Trophoblast cell (in vitro differentiated cells and primary cell): Measurements from ENCODE around the gene TBK1.
"Not testable (repeated sequence)": the region's sequence is repeated elsewhere in the genome, so short reads cannot be mapped to it uniquely, and the experiment has no call there.

Source experiments
- DNase-seq, 2 donors: peaks; one replicate each; pipeline ENCODE4 v3.0.0-alpha.2; 2016
- H2AFZ ChIP-seq: 2 replicates; pipeline ENCODE4 v1.6.1; 2013; ENCODE audit warnings: low read length, moderate library complexity, mild to moderate bottlenecking; ENCODE audit not compliant: insufficient read depth, poor library complexity
- H2AK5ac ChIP-seq: 2 replicates; pipeline ENCODE4 v1.6.1; 2013; ENCODE audit warnings: mild to moderate bottlenecking, low read length
- H2BK120ac ChIP-seq: 2 replicates; pipeline ENCODE4 v1.6.1; 2013; ENCODE audit warnings: low read length, mild to moderate bottlenecking, moderate library complexity; ENCODE audit not compliant: insufficient read depth, poor library complexity
- H2BK12ac ChIP-seq: 2 replicates; pipeline ENCODE4 v1.6.1; 2013; ENCODE audit warnings: mild to moderate bottlenecking, low read length, moderate library complexity
- H2BK5ac ChIP-seq: 2 replicates; pipeline ENCODE4 v1.6.1; 2013; ENCODE audit warnings: low read length, low read depth, moderate library complexity, mild to moderate bottlenecking; ENCODE audit not compliant: poor library complexity
- H3K14ac ChIP-seq: 2 replicates; pipeline ENCODE4 v1.6.1; 2013; ENCODE audit warnings: mild to moderate bottlenecking, low read length
- H3K18ac ChIP-seq: 2 replicates; pipeline ENCODE4 v1.6.1; 2013; ENCODE audit warnings: mild to moderate bottlenecking, low read length
- H3K23ac ChIP-seq: 2 replicates; pipeline ENCODE4 v1.6.1; 2013; ENCODE audit warnings: low read length
- H3K27ac ChIP-seq: 2 replicates; pipeline ENCODE4 v1.5.1; 2013; ENCODE audit warnings: low read depth, mild to moderate bottlenecking, inconsistent platforms, low read length, moderate library complexity
- H3K27me3 ChIP-seq: 2 replicates; pipeline ENCODE4 v1.6.1; 2013; ENCODE audit warnings: inconsistent platforms, mild to moderate bottlenecking, low read length, moderate library complexity; ENCODE audit not compliant: insufficient read depth
- H3K36me3 ChIP-seq, 2 experiments: 1 replicate in 1 of 2; 2 replicates in 1 of 2; pipeline ENCODE4 v1.6.1; 2013; ENCODE audit warnings: low read length in 2 of 2, mild to moderate bottlenecking in 2 of 2, moderate library complexity in 1 of 2; ENCODE audit not compliant: insufficient read depth in 2 of 2, control insufficient read depth in 1 of 2
- H3K4ac ChIP-seq: 2 replicates; pipeline ENCODE4 v1.6.1; 2013; ENCODE audit warnings: low read depth, mild to moderate bottlenecking, low read length, moderate library complexity
- H3K4me1 ChIP-seq, 2 experiments: 1 replicate in 1 of 2; 2 replicates in 1 of 2; pipeline ENCODE4 v1.6.1; 2013; ENCODE audit warnings: low read length in 2 of 2, mild to moderate bottlenecking in 2 of 2, moderate library complexity in 1 of 2; ENCODE audit not compliant: insufficient read depth in 2 of 2, control insufficient read depth in 1 of 2
- H3K4me2 ChIP-seq: 2 replicates; pipeline ENCODE4 v1.6.1; 2013; ENCODE audit warnings: inconsistent platforms, mild to moderate bottlenecking, low read length, moderate library complexity
- H3K4me3 ChIP-seq: 2 replicates; pipeline ENCODE4 v1.5.1; 2013; ENCODE audit warnings: mild to moderate bottlenecking, low read depth, low read length, inconsistent platforms
- H3K79me1 ChIP-seq: one replicate; pipeline ENCODE4 v1.6.1; 2013; ENCODE audit warnings: low read length
- H3K79me2 ChIP-seq: 2 replicates; pipeline ENCODE4 v1.6.1; 2013; ENCODE audit warnings: low read length, mild to moderate bottlenecking; ENCODE audit not compliant: control insufficient read depth, insufficient read depth, poor library complexity
- H3K9ac ChIP-seq: 2 replicates; pipeline ENCODE4 v1.6.1; 2013; ENCODE audit warnings: mild to moderate bottlenecking, low read length
- H3K9me3 ChIP-seq: 2 replicates; pipeline ENCODE4 v1.6.1; 2013; ENCODE audit warnings: low read depth, mild to moderate bottlenecking, control low read depth, inconsistent platforms, low read length; ENCODE audit not compliant: insufficient read depth
- H4K12ac ChIP-seq: 2 replicates; pipeline ENCODE4 v1.6.1; 2013; ENCODE audit warnings: low read depth, mild to moderate bottlenecking, low read length, moderate library complexity
- H4K8ac ChIP-seq: 2 replicates; pipeline ENCODE4 v1.6.1; 2013; ENCODE audit warnings: low read depth, mild to moderate bottlenecking, low read length, moderate library complexity
- H4K91ac ChIP-seq: one replicate; pipeline ENCODE4 v1.6.1; 2013; ENCODE audit warnings: low read depth, mild to moderate bottlenecking, low read length, moderate library complexity
- WGBS: extraction: QIAGEN DNeasy Blood & Tissue Kit; methylation state at CpG from one replicate; pipeline ENCODE4 v1.1.7; 2013; ENCODE audit warnings: missing lambda C conversion rate; ENCODE audit not compliant: insufficient read length, insufficient coverage; ENCODE audit errors: extremely low coverage; 5-methylcytosine and 5-hydroxymethylcytosine counted together

TBK1 gene

DNA sequence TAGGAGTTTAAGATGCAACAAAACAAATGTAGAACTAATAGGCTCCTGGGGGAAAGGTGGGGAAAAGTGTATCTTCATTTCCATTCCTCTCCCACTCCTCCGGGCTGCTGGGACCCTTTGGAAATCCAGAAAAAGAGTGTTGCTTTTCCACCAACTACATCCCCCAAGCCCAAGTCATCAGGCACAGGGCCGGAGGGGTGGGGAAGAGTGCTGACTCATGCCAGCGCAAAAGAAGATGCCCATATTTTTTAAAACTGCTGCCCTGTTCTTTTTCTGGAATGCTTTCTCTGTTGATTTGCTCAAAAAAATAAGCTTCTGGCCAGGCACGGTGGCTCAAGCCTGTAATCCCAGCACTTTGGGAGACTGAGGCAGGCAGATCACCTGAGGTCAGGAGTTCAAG is 70.9 kb downstream of the TBK1 start:
- Histone ChIP-seq H3K4me3 (no peak overlapping the region), H3K27me3 (no peaks in the 10 kb centered on the region), H3K4me1 (no peaks in the 10 kb centered on the region), H4K12ac (no peak overlapping the region), H3K36me3 (no peaks in the 10 kb centered on the region), H3K18ac (no peak overlapping the region), H3K4ac (no peak overlapping the region), H3K4me2 (no peak overlapping the region), H2BK12ac (no peak overlapping the region), H3K27ac (no peak overlapping the region), H3K79me2 (no peaks in the 10 kb centered on the region), H2BK5ac (no peak overlapping the region), H3K23ac (no peak overlapping the region), H3K9ac (no peak overlapping the region), H4K91ac (no peak overlapping the region), H4K8ac (no peak overlapping the region), H3K9me3 (no peaks in the 10 kb centered on the region), H3K79me1 (no peaks in the 10 kb centered on the region), H2BK120ac (no peak overlapping the region), H3K14ac (no peak overlapping the region), H2AK5ac (no peak overlapping the region), H2AFZ (no peak overlapping the region)
- no peak for DNase-seq
- no CpG with 5 or more reads among the region's 4 CpGs for WGBS

DNA sequence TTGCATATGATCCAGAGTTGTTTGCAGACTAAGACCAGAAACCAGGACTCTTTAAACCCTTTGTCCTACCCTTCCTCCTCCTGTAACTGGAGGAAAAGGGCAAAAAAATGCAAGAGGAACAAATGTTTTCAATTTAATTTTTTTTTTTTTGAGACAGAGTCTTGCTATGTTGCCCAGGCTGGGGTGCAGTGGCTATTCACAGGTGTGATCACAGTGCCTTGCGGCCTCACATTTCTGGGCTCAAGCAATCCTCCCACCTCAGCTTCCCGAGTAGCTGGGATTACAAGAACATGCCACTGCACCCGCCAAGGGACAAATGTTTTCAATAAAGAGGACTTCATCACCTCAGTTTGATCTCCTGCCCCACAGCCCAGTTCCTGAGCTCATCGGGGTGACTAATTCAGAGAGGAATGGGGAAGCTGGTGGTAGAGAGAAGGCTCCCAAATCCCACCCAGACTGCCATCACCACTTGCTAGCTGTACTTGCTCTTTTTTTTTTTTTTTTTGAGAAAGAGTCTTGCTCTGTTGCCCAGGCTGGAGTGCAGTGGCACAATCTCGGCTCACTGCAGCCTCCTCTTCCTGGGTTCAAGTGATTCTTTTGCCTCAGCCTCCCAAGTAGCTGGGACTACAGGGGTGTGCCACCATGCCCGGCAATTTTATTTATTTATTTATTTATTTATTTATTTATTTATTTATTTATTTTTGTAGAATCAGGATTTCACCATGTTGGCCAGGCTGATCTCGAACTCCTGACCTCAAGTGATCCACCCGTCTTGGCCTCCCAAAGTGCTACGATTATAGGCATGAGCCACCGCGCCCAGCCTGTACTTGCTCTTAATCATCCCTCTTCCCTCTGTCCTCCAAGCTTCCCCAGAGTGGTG is 71.9 kb downstream of the TBK1 start:
- H4K12ac ChIP-seq, H2BK5ac ChIP-seq, H3K79me1 ChIP-seq, H3K18ac ChIP-seq, DNase-seq, H3K4me2 ChIP-seq, H2AK5ac ChIP-seq, H4K91ac ChIP-seq, H3K4me1 ChIP-seq, H3K14ac ChIP-seq, H3K36me3 ChIP-seq, H3K4ac ChIP-seq, H3K9me3 ChIP-seq, H3K79me2 ChIP-seq, H4K8ac ChIP-seq, H3K27me3 ChIP-seq, H2BK12ac ChIP-seq, H2BK120ac ChIP-seq, H3K9ac ChIP-seq, H2AFZ ChIP-seq, H3K23ac ChIP-seq, H3K4me3 ChIP-seq, H3K27ac ChIP-seq: not testable (repeated sequence)
- no CpG with 5 or more reads among the region's 11 CpGs for WGBS

DNA sequence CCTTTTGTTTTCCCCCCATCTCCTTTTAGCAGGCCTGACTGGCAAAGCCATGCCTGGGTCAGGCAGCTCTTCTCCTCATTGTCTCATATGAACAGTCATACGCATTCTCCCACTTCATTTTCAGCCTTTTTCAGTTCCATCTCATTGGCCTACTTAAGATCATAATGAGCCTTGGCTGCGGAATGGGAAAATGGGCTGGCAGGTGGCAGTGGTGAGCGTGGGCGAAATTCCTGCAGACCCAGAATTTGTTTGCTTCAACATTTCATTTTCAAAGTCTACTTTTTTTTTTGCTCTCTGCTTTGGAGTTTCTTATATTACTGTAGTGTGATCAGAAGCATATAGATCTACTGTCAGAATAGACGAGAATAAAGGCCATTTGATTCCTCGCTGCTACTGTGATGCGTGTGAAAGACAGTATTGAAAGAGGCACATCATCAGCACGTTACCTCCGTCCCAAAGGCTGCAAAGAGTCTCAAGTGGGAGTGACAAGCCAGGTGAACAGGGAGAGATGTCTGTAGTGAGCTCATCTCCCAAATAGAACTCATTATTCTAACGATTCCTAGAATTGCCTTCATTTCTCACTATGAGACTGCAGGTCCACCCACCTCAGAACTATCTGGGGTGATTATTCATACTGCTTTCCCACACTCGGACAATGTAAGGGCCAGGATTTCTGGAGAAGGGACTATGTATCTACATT is 73.7 kb downstream of the TBK1 start:
- Histone ChIP-seq H4K91ac (no peak overlapping the region), H3K4me2 (no peak overlapping the region), H3K14ac (no peak overlapping the region), H3K23ac (no peak overlapping the region), H4K8ac (no peak overlapping the region), H3K36me3 (no peaks in the 10 kb centered on the region), H4K12ac (no peak overlapping the region), H3K4ac (no peak overlapping the region), H3K4me3 (no peak overlapping the region), H2AFZ (no peak overlapping the region), H3K4me1 (no peaks in the 10 kb centered on the region), H2BK5ac (no peak overlapping the region), H3K27me3 (no peaks in the 10 kb centered on the region), H3K18ac (no peak overlapping the region), H3K9me3 (no peaks in the 10 kb centered on the region), H3K79me1 (no peaks in the 10 kb centered on the region), H3K79me2 (no peaks in the 10 kb centered on the region), H2BK120ac (no peak overlapping the region), H3K9ac (no peak overlapping the region), H3K27ac (no peak overlapping the region), H2AK5ac (no peak overlapping the region), H2BK12ac (no peak overlapping the region)
- no CpG with 5 or more reads among the region's 11 CpGs for WGBS
- no peak for DNase-seq

DNA sequence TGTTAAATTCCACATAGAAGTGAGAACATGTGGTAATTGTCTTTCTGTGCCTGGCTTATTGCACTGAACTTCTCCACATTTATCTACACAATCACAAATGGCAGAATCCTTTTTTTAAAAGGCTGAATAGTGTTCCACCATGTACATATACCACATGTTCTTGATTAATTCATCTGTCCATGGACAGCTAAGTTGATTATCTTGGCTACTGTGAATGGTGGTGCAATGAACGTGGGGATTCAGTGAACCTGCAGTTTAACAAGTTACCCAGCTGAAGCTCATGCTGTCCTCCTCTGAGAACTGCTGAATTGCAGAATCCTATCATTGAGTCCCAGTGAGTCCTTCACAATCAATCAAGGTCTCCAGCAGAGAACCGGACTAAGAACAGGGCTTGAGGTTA is 74.9 kb downstream of the TBK1 start:
- Histone ChIP-seq H2AFZ (no peak overlapping the region), H2AK5ac (no peak overlapping the region), H3K36me3 (no peaks in the 10 kb centered on the region), H3K14ac (no peak overlapping the region), H3K9me3 (no peaks in the 10 kb centered on the region), H2BK5ac (no peak overlapping the region), H3K4me2 (no peak overlapping the region), H2BK12ac (no peak overlapping the region), H3K4ac (no peak overlapping the region), H3K4me1 (peaks cover 0 to 3% of the 10 kb centered on the region in 2 experiments), H3K79me2 (no peaks in the 10 kb centered on the region), H3K27ac (no peak overlapping the region), H3K79me1 (no peaks in the 10 kb centered on the region), H3K9ac (no peak overlapping the region), H4K91ac (no peak overlapping the region), H4K8ac (no peak overlapping the region), H4K12ac (no peak overlapping the region), H2BK120ac (no peak overlapping the region), H3K23ac (no peak overlapping the region), H3K18ac (no peak overlapping the region), H3K4me3 (no peak overlapping the region), H3K27me3 (no peaks in the 10 kb centered on the region)
- no CpG with 5 or more reads among the region's 2 CpGs for WGBS
- DNase-seq, result no peak
